ENCODE data around the gene ARID1B. TPM values are rescaled to one million over a fixed set of nuclear protein-coding genes. Genes with fewer than 3 reads are reported as not detected.

The ARID1B gene
- total and polyA plus RNA-seq, 7 donors, result 8.1 to 61.1 (median 53.1) TPM

- peak overlapping the region; percentile 39 for H3K27ac ChIP-seq
- TF ChIP-seq, protein P1, sequence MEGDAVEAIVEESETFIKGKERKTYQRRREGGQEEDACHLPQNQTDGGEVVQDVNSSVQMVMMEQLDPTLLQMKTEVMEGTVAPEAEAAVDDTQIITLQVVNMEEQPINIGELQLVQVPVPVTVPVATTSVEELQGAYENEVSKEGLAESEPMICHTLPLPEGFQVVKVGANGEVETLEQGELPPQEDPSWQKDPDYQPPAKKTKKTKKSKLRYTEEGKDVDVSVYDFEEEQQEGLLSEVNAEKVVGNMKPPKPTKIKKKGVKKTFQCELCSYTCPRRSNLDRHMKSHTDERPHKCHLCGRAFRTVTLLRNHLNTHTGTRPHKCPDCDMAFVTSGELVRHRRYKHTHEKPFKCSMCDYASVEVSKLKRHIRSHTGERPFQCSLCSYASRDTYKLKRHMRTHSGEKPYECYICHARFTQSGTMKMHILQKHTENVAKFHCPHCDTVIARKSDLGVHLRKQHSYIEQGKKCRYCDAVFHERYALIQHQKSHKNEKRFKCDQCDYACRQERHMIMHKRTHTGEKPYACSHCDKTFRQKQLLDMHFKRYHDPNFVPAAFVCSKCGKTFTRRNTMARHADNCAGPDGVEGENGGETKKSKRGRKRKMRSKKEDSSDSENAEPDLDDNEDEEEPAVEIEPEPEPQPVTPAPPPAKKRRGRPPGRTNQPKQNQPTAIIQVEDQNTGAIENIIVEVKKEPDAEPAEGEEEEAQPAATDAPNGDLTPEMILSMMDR (IDR thresholded peaks at IDR 0.05), result no peak
- WGBS, 3 donors, result 76 to 85% (median 81%) methylated on average over 12 of the region's 12 CpGs
- no peaks in the 10 kb centered on the region for H3K27me3 ChIP-seq (ENCODE audit: insufficient read depth in 3 of 3, low read length in 2 of 3)
- no peak overlapping the region for H3K4me3 ChIP-seq
- peaks cover 25% of the 10 kb centered on the region for H3K4me1 ChIP-seq
- no peaks in the 10 kb centered on the region for H3K36me3 ChIP-seq (ENCODE audit: insufficient read depth in 1 of 2, low read depth in 1 of 2)
- DNase-seq (no peak), ATAC-seq (peak in 2 of 4 donors; percentile 13 to 15)
- H3K9me3 ChIP-seq, result no peaks in the 10 kb centered on the region
- intact Hi-C loops (cut with DNase I), result no loop called here
These were observed 448.4 kb downstream of the ARID1B start for GRCh38 chr6:157225575-157225995.

DNA sequence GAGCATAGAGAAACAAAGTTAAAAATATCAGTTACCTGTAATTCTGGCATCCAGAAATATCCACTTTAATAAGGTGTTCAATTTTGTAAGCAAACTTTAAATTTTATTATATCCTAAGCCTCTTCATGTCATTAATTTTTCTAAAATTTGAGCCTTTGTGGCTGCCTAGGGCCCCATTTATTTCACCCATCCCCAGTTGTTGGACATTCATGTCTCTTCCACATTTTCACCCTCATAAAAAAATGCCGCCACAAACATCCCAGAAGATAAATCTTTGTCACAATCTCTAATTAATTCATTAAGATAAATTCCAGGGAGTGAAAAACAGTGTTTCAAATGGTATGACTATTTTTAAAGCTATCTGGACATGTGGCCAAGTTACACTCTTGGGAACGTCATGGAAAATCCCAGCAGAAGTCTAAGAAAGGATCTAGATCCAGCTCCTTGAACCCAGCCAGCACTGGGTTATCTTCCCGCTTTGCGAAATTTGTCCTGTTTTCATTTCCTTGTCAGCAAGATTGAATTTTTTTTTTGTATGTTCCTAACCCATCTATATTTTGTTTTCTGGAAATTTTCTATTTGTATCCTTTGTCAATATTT, 448.9 kb downstream of the ARID1B start:
- ATAC-seq (peak in 1 of 4 donors; percentile 48), DNase-seq (no peak)
- Histone ChIP-seq H3K4me3 (no peak overlapping the region), H3K4me1 (peaks cover 21% of the 10 kb centered on the region), H3K27ac (peak overlapping the region; percentile 39), H3K36me3 (ENCODE audit: insufficient read depth in 1 of 2, low read depth in 1 of 2) (no peaks in the 10 kb centered on the region), H3K9me3 (no peaks in the 10 kb centered on the region), H3K27me3 (ENCODE audit: insufficient read depth in 3 of 3, low read length in 2 of 3) (no peaks in the 10 kb centered on the region)
- TF ChIP-seq, protein P1 (IDR thresholded peaks at IDR 0.05), result no peak
- WGBS, 3 donors, result 38 to 65% (median 46%) methylated on average over 4 of the region's 4 CpGs
- intact Hi-C loops (cut with DNase I), result no loop called here

- H3K4me1 ChIP-seq, result peaks cover 21% of the 10 kb centered on the region
- H3K27me3 ChIP-seq (ENCODE audit: insufficient read depth in 3 of 3, low read length in 2 of 3), result no peaks in the 10 kb centered on the region
- intact Hi-C loops (cut with DNase I), result no loop called here
- H3K9me3 ChIP-seq, result no peaks in the 10 kb centered on the region
- peak in 1 of 4 donors; percentile 15 for ATAC-seq
- DNase-seq, result no peak
- H3K4me3 ChIP-seq, result no peak overlapping the region
- 36 to 53% (median 38%) methylated on average over 4 of the region's 4 CpGs for whole genome bisulfite sequencing, 3 donors
- H3K27ac ChIP-seq, result peak overlapping the region; percentile 39
- no peaks in the 10 kb centered on the region for H3K36me3 ChIP-seq (ENCODE audit: insufficient read depth in 1 of 2, low read depth in 1 of 2)
- TF ChIP-seq, protein P1 (IDR thresholded peaks at IDR 0.05), result no peak
These were observed 449.6 kb downstream of the ARID1B start for GRCh38 chr6:157226761-157227160.

DNA sequence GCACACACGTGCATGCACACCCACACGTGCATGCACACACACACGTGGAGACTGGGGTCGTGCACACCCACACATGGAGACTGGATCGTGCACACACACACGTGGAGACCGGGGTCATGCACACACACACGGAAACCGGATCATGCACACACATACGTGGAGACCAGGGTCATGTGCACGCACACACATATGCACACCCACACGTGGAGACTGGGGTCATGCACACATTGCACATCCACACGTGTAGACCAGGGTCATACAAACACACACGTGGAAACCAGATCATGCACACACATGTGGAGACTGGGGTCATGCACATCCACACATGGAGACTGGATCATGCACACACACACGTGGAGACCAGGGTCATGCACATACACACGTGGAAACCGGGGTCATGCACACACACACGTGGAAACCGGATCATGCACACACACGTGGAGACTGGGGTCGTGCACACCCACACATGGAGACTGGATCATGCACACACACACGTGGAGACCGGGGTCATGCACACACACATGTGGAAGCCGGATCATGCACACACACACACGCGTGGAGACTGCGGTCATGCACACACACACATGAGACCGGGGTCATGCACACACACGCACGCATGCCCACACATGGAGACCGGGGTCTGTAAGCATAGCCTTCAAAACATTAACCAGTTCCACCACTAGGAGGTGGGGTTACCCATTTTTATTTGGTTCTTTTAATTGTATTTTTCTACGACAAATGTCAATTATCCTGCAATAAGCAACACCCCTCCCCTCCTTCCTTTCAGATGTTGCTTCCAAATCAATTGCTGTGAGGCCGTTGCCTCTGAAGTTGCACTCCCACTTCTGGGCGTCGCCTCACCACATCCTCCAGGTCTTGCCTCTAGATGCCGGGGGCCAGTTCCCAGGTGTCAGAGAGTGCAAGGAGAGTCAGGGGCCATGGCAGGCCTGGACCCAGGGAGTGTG, 450.3 kb downstream of the ARID1B start:
- H3K4me1 ChIP-seq, result peaks cover 21% of the 10 kb centered on the region
- no peaks in the 10 kb centered on the region for H3K9me3 ChIP-seq
- H3K27me3 ChIP-seq (ENCODE audit: insufficient read depth in 3 of 3, low read length in 2 of 3), result no peaks in the 10 kb centered on the region
- no peak overlapping the region for H3K4me3 ChIP-seq
- DNase-seq (no peak), ATAC-seq (no peak)
- intact Hi-C loops (cut with DNase I), result no loop called here
- TF ChIP-seq, protein P1 (IDR thresholded peaks at IDR 0.05), result no peak
- 86 to 92% (median 88%) methylated on average over 36 of the region's 36 CpGs for WGBS, 3 donors
- no peak overlapping the region for H3K27ac ChIP-seq
- no peaks in the 10 kb centered on the region for H3K36me3 ChIP-seq (ENCODE audit: insufficient read depth in 1 of 2, low read depth in 1 of 2)
